Skin of body (tissue), 2 donors: ENCODE measurements around the gene ZIK1. TPM values are rescaled to one million over a fixed set of nuclear protein-coding genes. Genes with fewer than 3 reads are reported as not detected.

ENCODE experiments used
- DNase-seq: peaks from one replicate; lab custom pipeline; 2025; lab: John Stamatoyannopoulos, UW
- total RNA-seq: library from RNA; depleted of rRNA; stranded (reverse); fragments of >200 nt; gene quantifications from one replicate; pipeline ENCODE4 v1.2.3, GENCODE V29; 2014

The ZIK1 gene
- total RNA-seq: 6.7 TPM

DNA sequence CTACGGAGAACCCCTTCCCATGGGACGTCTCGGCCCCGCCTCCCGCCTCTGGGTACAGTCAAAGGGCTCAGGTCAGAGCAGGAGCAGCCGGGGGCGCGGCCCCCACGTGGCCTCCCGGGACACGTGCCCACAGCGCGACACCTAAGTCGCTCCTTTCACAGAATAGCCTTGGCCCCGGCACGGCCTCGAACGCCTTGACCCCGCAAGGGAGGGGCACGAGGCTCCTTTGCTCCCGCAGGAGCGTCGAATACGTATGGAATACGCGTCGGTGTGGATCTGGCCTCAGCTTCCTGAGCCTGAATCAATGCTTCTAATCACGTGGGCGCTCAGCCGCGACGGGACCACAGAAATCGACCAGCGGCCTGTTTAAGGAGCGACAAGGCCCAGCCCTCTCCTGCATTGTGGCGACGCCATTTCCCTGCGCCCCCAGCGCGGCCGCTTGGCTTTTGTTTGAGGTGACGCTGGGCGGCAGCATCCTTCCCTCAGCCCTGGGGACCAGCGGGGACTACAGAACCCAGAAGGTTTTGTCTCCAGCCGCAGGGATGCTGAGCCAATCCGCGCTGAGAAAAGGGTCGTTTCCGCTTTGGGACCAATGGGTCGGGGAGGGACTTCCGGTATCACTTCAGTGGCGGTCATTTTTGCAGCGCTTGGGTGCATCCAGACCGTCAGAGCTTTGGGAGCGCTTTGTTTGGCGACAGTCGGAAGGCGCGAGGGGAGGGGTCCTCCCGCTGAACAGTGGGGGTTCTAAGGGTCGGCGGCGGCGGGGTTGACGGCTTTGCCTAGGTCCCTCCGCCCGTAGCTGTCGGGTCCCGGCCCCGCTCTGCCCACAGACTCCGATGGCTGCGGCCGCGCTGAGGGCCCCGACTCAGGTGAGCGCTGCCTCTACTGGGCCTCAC is at the start of gene ZIK1:
ZIK1 (plus strand) TSS at position 625 of the 896 bp plus-strand sequence; CDS start at position 837, 212 bp downstream.
- DNase-seq: peak; percentile 93

DNA sequence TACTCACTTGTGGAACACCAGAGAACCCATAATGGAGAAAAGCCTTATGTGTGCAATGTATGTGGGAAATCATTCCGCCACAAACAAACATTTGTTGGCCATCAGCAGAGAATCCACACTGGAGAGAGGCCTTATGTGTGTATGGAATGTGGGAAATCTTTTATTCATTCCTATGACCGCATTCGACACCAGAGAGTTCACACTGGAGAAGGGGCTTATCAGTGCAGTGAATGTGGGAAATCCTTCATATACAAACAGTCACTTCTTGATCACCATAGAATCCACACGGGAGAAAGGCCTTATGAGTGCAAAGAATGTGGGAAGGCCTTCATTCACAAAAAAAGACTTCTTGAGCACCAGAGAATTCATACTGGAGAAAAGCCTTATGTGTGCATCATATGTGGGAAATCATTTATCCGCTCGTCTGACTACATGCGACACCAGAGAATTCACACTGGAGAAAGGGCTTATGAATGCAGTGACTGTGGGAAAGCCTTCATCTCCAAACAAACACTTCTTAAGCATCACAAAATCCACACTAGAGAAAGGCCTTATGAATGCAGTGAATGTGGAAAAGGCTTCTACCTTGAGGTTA is 45.9 kb upstream of the ZIK1 start:
- DNase-seq: no peak

GRCh38 chr19:57546513-57546912 is 37.4 kb upstream of the ZIK1 start:
- DNase-seq: no peak

DNA sequence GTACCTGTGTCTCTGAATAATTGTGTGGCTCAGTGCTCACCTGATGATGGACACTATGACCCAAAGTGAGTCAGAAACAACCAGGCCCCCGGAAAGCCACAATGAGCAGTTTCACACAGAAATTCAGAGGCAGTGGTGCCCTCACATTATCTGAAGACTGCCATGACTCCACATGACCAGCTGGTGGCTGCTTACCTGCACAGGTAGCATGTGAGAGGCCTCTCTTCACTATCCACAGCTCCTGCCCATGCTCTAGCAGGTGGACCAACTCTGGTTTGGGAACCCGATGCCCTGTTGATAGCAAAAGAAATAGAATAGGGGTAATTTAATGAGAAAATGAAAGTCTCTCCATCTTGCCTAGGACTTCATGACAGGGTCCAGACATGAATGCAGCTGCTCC is 31.5 kb upstream of the ZIK1 start:
- no peak for DNase-seq

- DNase-seq: no peak
Measured at GRCh38 chr19:57557659-57558058, 26.3 kb upstream of the ZIK1 start.

GRCh38 chr19:57558525-57558924 is 25.4 kb upstream of the ZIK1 start:
- no peak for DNase-seq

- DNase-seq: no peak
Measured at GRCh38 chr19:57559008-57559403, 24.9 kb upstream of the ZIK1 start.

- DNase-seq: peak; percentile 80
Measured at GRCh38 chr19:57559404-57560025, 24.4 kb upstream of the ZIK1 start, which contains the start of gene ZNF550. TSS of gene ZNF550 (minus strand) at chr19:57559863. CDS start at chr19:57559682, 181 bp downstream.

GRCh38 chr19:57560049-57560491 is 23.9 kb upstream of the ZIK1 start:
- peak; percentile 3 for DNase-seq

GRCh38 chr19:57563547-57563946 is 20.4 kb upstream of the ZIK1 start:
- no peak for DNase-seq

GRCh38 chr19:57566396-57567265 is 17.3 kb upstream of the ZIK1 start:
- no peak for DNase-seq

- DNase-seq: no peak
Measured at GRCh38 chr19:57570707-57571106, 13.2 kb upstream of the ZIK1 start.

DNA sequence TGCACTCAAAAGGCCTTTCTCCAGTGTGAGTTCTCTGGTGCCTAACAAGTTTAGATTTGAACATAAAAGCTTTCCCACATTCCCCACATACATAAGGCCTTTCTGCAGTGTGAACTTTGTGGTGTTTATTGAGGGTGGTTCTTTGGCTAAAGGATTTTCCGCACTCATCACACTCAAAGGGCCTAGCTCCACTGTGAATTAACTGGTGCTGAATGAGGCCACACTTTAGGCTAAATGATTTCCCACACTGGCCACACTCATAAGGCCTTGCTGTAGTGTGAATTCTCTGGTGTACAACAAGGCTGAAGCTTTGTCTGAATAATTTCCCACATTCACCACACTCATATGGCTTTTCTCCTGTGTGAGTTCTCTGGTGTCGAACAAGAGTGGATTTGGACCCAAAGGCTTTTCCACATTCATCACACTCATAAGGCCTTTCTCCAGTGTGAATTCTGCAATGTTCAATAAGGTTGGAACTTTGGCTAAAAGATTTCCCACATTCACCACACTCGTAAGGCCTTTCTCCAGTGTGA is 11.5 kb upstream of the ZIK1 start:
- DNase-seq: no peak

DNA sequence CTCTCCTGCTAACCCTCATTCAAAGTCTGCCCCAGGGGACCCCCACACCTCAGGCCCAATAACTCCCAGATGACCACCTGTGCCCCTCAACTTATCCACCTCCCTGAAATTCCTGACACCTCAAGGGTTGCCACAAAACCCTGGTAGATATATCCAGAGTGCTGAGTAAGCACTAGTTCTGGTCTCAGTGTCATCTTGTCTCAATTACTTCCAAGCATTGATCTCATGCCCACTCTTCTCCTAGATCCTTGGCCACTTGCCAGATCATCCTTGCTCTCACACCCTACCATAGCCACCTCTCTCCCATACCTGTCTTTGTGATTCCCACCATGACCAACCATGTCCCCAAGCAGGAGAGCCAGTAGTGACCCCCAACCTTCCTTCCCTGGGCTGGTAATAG is 7.3 kb upstream of the ZIK1 start:
- no peak for DNase-seq

- peak; percentile 99 for DNase-seq
Measured at GRCh38 chr19:57578487-57579205, 5.3 kb upstream of the ZIK1 start, which contains the start of gene ZNF416. TSS of gene ZNF416 (minus strand) at chr19:57578911. CDS start at chr19:57578704, 207 bp downstream.

DNA sequence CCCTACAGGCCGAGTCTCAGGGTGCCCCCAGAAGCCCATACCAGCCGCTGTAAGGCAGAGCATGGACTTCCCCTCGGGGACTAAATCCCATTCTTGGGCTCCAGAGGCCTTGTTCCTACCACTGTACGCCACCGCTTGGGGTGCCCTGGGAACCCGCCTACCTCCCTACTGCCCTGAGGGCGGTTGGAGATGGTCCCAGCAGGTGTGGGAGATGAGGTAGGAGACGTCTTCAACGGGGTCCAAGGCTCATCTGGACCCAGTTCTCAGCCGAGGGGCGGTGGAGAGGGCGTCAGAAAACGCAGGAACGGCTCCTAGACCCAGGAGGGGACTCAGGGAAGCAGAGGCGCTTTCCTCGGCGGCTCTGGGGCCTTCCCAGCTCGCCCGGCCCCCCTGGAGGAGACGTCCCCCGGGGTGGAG is 833 bp upstream of the ZIK1 start:
- no peak for DNase-seq

DNA sequence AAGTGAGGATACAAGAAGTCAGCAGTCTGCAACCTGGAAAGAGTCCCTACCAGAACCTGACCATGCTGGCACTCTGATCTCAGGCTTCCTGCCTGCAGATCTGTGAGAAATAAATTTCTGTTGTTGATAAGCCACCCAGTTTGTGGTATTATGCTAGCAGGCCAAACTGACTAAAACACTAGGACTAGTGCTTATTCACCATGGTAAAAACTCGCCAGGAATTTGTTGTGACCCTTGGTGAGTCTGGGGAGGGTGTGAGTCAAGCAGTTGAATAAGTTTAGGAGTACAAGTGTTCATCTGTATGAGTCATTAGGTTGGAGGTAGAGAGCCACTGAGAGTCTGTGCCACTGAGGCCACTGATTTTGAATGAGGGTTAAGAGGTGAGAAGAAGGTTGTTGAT is 3.6 kb downstream of the ZIK1 start:
- DNase-seq: no peak

DNA sequence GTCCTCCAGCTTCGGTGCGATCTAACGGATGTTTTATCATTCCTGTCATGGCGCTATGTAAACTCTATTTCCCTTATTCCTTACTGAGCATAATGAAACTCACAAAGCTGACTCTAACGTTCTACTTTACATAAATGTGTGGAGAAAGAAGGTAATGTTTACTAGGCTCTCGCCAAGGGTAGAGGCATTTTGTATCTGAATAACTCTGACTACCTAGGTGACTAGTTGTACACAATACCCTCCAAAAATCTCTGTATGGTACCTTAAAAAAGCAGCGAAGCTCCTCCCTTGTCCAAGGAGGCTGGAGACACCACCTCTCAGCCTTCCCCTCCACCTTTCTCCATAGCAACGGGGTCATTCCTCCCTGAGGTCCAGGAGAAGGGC is 15.4 kb downstream of the ZIK1 start:
- no peak for DNase-seq

DNA sequence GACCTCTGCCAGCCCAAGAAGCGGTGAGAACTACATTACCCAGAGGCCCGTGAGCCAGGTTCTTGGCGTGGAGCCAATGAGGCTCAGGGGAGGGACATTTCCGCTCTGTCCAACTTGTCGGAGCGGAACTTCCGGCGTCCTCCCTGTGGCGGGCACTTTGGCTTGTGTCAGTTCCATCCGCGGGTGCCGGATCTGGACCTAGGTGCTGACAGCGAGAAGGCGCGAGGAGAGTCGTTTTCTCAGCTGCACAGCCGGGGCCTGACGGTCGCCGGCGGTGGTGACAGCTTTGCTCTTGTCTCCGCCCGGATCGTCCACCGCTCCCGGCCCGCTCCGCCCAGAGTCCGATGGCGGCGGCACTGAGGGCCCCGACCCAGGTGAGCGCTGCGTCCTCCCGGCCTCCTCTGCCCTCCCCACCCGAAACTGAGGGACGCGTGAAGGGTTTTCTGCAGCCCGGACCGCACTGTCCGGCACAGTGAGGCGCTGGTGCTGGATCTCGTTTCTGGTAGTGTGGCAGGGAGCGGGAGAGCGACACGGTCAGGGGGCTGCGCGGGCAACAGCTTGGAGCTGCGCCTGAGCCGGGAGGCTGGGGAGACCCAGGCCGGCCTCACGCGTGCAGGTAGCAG is 15.9 kb downstream of the ZIK1 start, which contains the start of gene ZNF530:
ZNF530 (plus strand) TSS at position 125 of the 623 bp plus-strand sequence. CDS start 4,461 bp downstream, outside the sequence.
- peak; percentile 90 for DNase-seq

DNA sequence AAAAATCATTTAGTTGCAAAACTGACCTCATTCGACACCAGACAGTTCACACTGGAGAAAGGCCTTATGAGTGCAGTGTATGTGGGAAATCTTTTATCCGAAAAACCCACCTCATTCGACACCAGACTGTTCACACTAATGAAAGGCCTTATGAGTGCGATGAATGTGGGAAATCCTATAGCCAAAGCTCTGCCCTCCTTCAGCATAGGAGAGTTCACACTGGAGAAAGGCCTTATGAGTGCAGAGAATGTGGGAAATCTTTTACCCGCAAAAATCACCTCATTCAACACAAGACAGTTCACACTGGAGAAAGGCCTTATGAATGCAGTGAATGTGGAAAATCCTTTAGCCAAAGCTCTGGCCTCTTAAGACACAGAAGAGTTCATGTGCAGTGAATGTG is 23.0 kb downstream of the ZIK1 start:
- no peak for DNase-seq
